Stimulated activated CD4-positive, alpha-beta T cell treated with anti-CD3 and anti-CD28 coated beads, Interleukin-15, amount 100 ng/mL, for 24 hours (primary cell): Measurements from ENCODE around the gene DDOST.
A peak's percentile ranks its signal among the peaks of the same experiment; 100 is the strongest.
"Not testable (repeated sequence)": the region's sequence is repeated elsewhere in the genome, so short reads cannot be mapped to it uniquely, and the experiment has no call there.

Experiments used
- DNase-seq: peaks from one replicate; pipeline ENCODE4 v3.0.0-alpha.2; 2020

Gene DDOST

GRCh38 chr1:20689645-20690056, 28.5 kb upstream of the DDOST start:
- no peak for DNase-seq

- no peak for DNase-seq
Measured at GRCh38 chr1:20686883-20687725, 25.9 kb upstream of the DDOST start.

GRCh38 chr1:20685741-20686140, 24.6 kb upstream of the DDOST start:
- no peak for DNase-seq

- DNase-seq: no peak
Measured at GRCh38 chr1:20685099-20685662, 24.0 kb upstream of the DDOST start.

GRCh38 chr1:20684651-20685050, 23.5 kb upstream of the DDOST start:
- no peak for DNase-seq

- no peak for DNase-seq
Measured at GRCh38 chr1:20684050-20684620, 23.0 kb upstream of the DDOST start.

GRCh38 chr1:20683614-20684013, 22.4 kb upstream of the DDOST start:
- no peak for DNase-seq

GRCh38 chr1:20682571-20683236, 21.5 kb upstream of the DDOST start:
- no peak for DNase-seq

- DNase-seq: no peak
Measured at GRCh38 chr1:20681999-20682398, 20.8 kb upstream of the DDOST start.

- DNase-seq: no peak
Measured at GRCh38 chr1:20680269-20680668, 19.1 kb upstream of the DDOST start.

GRCh38 chr1:20678599-20678998, 17.4 kb upstream of the DDOST start:
- no peak for DNase-seq

GRCh38 chr1:20673626-20674025, 12.5 kb upstream of the DDOST start:
- not testable (repeated sequence) for DNase-seq

GRCh38 chr1:20672265-20672632, 11.1 kb upstream of the DDOST start:
- DNase-seq: no peak

- DNase-seq: no peak
Measured at GRCh38 chr1:20670936-20671335, 9.8 kb upstream of the DDOST start.

GRCh38 chr1:20668581-20668980, 7.4 kb upstream of the DDOST start:
- DNase-seq: no peak

GRCh38 chr1:20666804-20667203, 5.6 kb upstream of the DDOST start:
- peak; percentile 24 for DNase-seq

GRCh38 chr1:20666146-20666545, 5.0 kb upstream of the DDOST start:
- DNase-seq: no peak

- DNase-seq: no peak
Measured at GRCh38 chr1:20665726-20666125, 4.6 kb upstream of the DDOST start.

GRCh38 chr1:20663969-20664715, 3.0 kb upstream of the DDOST start:
- no peak for DNase-seq

- DNase-seq: no peak
Measured at GRCh38 chr1:20663365-20663764, 2.2 kb upstream of the DDOST start.

- DNase-seq: no peak
Measured at GRCh38 chr1:20662110-20662475, 924 bp upstream of the DDOST start.

GRCh38 chr1:20660847-20661206, 342 bp downstream of the DDOST start:
- peak; percentile 22 for DNase-seq

GRCh38 chr1:20660363-20660762, 806 bp downstream of the DDOST start:
- DNase-seq: no peak
